GM06990 (cell line): Measurements from ENCODE around the gene ADGRL3.

Experiments used
- DNase-seq: peaks from one replicate; pipeline ENCODE4 v3.0.0-alpha.2; 2011; ENCODE audit not compliant: insufficient read length; ENCODE audit errors: extremely low read depth
- H3K27me3 ChIP-seq: replicated peaks from 2 replicates; pipeline ENCODE4 v1.6.0; 2011; ENCODE audit warnings: low read length; ENCODE audit not compliant: control insufficient read depth, insufficient read depth
- H3K36me3 ChIP-seq: 2 replicates; pipeline ENCODE4 v1.5.1; 2011; ENCODE audit warnings: low read length; ENCODE audit not compliant: control insufficient read depth, insufficient read depth
- H3K4me3 ChIP-seq: replicated peaks from 2 replicates; pipeline ENCODE4 v1.5.1; 2011; ENCODE audit warnings: low read depth, mild to moderate bottlenecking, control low read depth, low read length
- CTCF ChIP-seq: IDR thresholded peaks from 2 replicates; pipeline ENCODE4 v1.5.1; 2011; ENCODE audit warnings: low read length, control low read depth, mild to moderate bottlenecking, inconsistent platforms; ENCODE audit not compliant: insufficient read depth, poor library complexity, severe bottlenecking

The ADGRL3 gene

DNA sequence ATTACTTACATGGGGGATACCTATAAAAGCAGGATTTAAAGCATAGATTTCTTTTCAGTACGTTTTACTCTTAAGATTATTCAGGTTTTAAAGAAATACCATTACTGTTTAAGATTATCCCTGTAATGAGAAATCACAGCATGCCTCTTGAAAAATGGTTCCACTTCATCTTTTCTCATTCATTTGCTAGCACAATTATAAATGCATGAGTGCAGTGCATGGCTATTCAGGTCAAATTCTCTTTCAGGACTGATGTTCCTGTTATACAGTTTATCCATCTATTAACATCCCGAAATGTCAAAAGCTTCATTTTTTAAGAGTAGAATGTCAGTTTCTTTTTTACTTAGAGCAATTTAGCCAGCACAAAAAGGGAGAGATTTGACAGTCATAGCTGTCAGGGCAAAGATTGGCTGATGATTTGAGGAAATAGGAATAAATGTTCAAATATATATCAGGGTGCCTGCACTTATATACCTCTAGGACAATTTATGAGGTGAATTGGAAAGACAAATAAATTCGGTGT is 135.2 kb downstream of the ADGRL3 start:
- Histone ChIP-seq H3K27me3 (no peaks in the 10 kb centered on the region), H3K36me3 (no peaks in the 10 kb centered on the region), H3K4me3 (no peak overlapping the region)
- no peak for DNase-seq
- no peak for TF ChIP-seq CTCF

DNA sequence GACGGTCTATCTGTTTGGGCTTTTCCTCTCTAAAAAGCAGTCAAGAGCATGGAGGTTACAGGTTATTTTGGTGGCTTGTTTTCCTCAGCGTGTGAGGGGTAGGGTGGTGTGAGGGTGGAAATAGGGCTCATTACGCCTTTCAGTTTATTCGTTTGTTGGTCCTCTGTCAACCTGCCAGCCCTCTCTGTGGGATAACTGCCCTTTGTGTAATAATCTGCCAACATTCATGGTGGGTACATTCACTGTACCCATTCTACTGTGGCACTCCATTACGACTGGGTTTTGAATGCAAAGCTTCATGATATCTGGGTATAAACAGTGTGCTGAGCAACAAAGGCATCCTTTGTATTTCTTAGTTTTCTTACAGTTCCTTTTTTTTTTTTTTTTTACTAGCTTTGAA is 136.4 kb downstream of the ADGRL3 start:
- TF ChIP-seq CTCF = no peak
- no peaks in the 10 kb centered on the region for H3K36me3 ChIP-seq
- no peak for DNase-seq
- no peak overlapping the region for H3K4me3 ChIP-seq
- no peaks in the 10 kb centered on the region for H3K27me3 ChIP-seq

- no peak for DNase-seq
- H3K4me3 ChIP-seq = no peak overlapping the region
- H3K36me3 ChIP-seq = no peaks in the 10 kb centered on the region
- no peaks in the 10 kb centered on the region for H3K27me3 ChIP-seq
- no peak for TF ChIP-seq CTCF
Observed at GRCh38 chr4:61336916-61337315, 136.8 kb downstream of the ADGRL3 start.

GRCh38 chr4:61342061-61342460 is 141.9 kb downstream of the ADGRL3 start:
- no peaks in the 10 kb centered on the region for H3K36me3 ChIP-seq
- no peak for DNase-seq
- no peaks in the 10 kb centered on the region for H3K27me3 ChIP-seq
- no peak overlapping the region for H3K4me3 ChIP-seq
- no peak for TF ChIP-seq CTCF

DNA sequence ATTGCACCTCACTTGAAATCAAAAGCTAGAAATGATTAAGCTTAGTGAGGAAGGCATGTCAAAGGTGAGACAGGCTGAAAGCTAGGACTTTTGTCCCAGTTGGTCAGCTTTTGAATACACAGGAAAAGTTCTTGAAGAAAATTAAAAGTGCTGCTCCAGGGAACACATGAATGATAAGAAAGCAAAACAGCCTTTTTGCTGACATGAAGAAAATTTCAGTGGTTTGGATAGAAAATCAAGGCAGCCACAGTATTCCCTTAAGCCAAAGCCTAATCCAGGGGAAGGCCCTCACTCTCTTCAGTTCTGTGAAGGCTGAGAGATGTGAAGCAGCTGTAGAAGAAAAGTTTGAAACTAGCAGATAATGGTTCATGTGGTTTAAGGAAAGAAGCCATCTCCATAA is 150.8 kb downstream of the ADGRL3 start:
- Histone ChIP-seq H3K27me3 (no peaks in the 10 kb centered on the region), H3K4me3 (no peak overlapping the region), H3K36me3 (no peaks in the 10 kb centered on the region)
- no peak for TF ChIP-seq CTCF
- DNase-seq = no peak

DNA sequence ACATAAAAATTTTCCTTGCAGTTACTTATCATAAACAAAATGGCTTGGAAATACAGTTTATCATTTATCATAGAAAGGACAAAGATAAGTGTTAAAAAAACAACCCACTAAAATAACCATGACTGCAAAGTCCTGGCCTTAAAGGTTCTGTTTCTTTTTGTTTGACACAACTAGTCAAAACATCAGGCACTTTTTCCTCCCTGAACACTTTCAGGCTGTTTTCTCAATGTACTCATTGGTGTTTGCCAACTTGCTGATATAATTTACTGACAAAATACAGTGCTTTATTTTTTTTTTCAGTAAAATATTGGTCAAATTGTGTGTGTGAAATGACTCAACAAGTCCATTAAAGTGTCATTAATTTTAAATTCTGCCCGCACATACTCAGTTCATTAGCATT is 156.6 kb downstream of the ADGRL3 start:
- no peak for TF ChIP-seq CTCF
- no peak for DNase-seq
- Histone ChIP-seq H3K27me3 (no peaks in the 10 kb centered on the region), H3K36me3 (no peaks in the 10 kb centered on the region), H3K4me3 (no peak overlapping the region)
